ENCODE data around the gene HTT.

DNA sequence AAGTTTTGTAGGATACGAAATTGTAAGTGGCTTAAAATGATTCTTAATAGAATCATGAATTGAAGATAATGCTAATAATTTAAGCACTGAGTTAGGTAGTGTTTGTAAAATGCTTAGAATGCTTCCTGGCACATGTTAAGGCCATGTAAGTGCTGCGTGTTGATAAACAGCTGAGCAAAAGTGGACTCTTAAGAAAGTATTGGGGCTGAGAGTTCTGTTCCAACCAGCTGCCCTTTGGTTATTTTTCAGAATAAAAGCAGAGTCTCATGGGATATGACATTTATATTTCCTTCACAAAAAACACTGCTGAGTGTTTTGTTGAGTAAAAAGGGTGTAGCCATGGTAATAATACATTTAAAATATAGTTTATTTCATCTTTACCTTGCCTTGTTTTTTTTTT is 42.5 kb downstream of the HTT start:
- TF ChIP-seq CTCF (IDR thresholded peaks at IDR 0.05): no peak
- TF ChIP-seq POLR2AphosphoS5 (IDR thresholded peaks at IDR 0.05): no peak
- TF ChIP-seq POLR2A (IDR thresholded peaks at IDR 0.05): no peak
